A673 (cell line): ENCODE results near the gene ACE. TPM values are rescaled to one million over a fixed set of nuclear protein-coding genes. Genes with fewer than 3 reads are reported as not detected.

Source experiments
- BruUV-seq: library from RNA; stranded (reverse); fragments of 400-500 nt; replicated peaks from 2 replicates; lab custom pipeline; 2021; lab: Mats Ljungman, UMichigan
- CTCF ChIA-PET: fragments of 300-600 bp; sonication (Branson Sonifier 250); formaldehyde crosslinking; loops from one replicate; lab custom pipeline; 2022; ENCODE audit warnings: antibody characterized with exemption; lab: Charles Lee
- POLR2A ChIA-PET: fragments of 300-600 bp; sonication (Branson Sonifier 250); formaldehyde crosslinking; loops from one replicate; lab custom pipeline; 2022; ENCODE audit warnings: antibody characterized with exemption; ENCODE audit not compliant: low non-redundant PET; lab: Charles Lee
- DNase-seq: peaks from one replicate; pipeline ENCODE4 v3.0.0-alpha.2; 2015; ENCODE audit warnings: low spot score
- H3K27ac ChIP-seq: fragments of 200-600 bp; sonication (generic); 2 replicates; pipeline ENCODE4 v1.5.1; 2016; ENCODE audit warnings: mixed run types, low read depth, mild to moderate bottlenecking, mixed read lengths, antibody characterized with exemption, low read length; ENCODE audit not compliant: poor library complexity, severe bottlenecking
- H3K27me3 ChIP-seq: fragments of 200-600 bp; sonication (generic); replicated peaks from 2 replicates; pipeline ENCODE4 v1.6.1; 2017; ENCODE audit warnings: mixed run types, low read depth, mild to moderate bottlenecking, mixed read lengths, antibody characterized with exemption, low read length; ENCODE audit not compliant: insufficient read depth, poor library complexity
- H3K36me3 ChIP-seq: fragments of 200-600 bp; sonication (generic); 2 replicates; pipeline ENCODE4 v1.6.1; 2016; ENCODE audit warnings: mixed run types, mild to moderate bottlenecking, mixed read lengths, antibody characterized with exemption, low read length; ENCODE audit not compliant: insufficient read depth, poor library complexity, severe bottlenecking
- H3K4me1 ChIP-seq: fragments of 200-600 bp; sonication (generic); 2 replicates; pipeline ENCODE4 v1.6.1; 2017; ENCODE audit warnings: mixed run types, mild to moderate bottlenecking, mixed read lengths, antibody characterized with exemption, low read length; ENCODE audit not compliant: insufficient read depth, poor library complexity, severe bottlenecking
- H3K4me3 ChIP-seq: fragments of 200-600 bp; sonication (generic); 2 replicates; pipeline ENCODE4 v1.5.1; 2016; ENCODE audit warnings: low read depth, mixed run types, mild to moderate bottlenecking, mixed read lengths, low read length; ENCODE audit not compliant: poor library complexity, severe bottlenecking
- H3K9me3 ChIP-seq: fragments of 200-600 bp; sonication (generic); 2 replicates; pipeline ENCODE4 v1.6.1; 2016; ENCODE audit warnings: mixed run types, low read depth, mild to moderate bottlenecking, mixed read lengths, antibody characterized with exemption, low read length; ENCODE audit not compliant: poor library complexity, severe bottlenecking
- EZH2 ChIP-seq: fragments of 200-600 bp; sonication (generic); IDR thresholded peaks from 2 replicates; pipeline ENCODE4 v1.6.1; 2017; ENCODE audit warnings: borderline replicate concordance, low read depth, mild to moderate bottlenecking, mixed read lengths, antibody characterized with exemption, low read length; ENCODE audit not compliant: poor library complexity, severe bottlenecking
- intact Hi-C: fragments of 100-400 bp; cut with micrococcal nuclease; formaldehyde crosslinking; loops from one replicate; pipeline ENCODE4 v1.10.0; 2022; ENCODE audit not compliant: unreplicated experiment
- total RNA-seq: library from RNA; stranded (reverse); gene quantifications from 2 replicates; pipeline ENCODE4 v1.2.3, GENCODE V29; 2021
- TF ChIP-seq, protein P1 (sequence below): fragments of 300-800, 200-600 bp; sonication (generic); conservative IDR thresholded peaks from 2 replicates; pipeline ENCODE4 v1.5.1; 2017; ENCODE audit warnings: low read depth, mild to moderate bottlenecking, antibody characterized with exemption, low read length, moderate library complexity, mixed read lengths

The ACE gene
- total RNA-seq, 1 experiment from 2014 or later = 2.1 TPM

- no TSS peak for BruUV-seq
Measured at GRCh38 chr17:63505341-63505740, 28.5 kb downstream of the ACE start.

DNA sequence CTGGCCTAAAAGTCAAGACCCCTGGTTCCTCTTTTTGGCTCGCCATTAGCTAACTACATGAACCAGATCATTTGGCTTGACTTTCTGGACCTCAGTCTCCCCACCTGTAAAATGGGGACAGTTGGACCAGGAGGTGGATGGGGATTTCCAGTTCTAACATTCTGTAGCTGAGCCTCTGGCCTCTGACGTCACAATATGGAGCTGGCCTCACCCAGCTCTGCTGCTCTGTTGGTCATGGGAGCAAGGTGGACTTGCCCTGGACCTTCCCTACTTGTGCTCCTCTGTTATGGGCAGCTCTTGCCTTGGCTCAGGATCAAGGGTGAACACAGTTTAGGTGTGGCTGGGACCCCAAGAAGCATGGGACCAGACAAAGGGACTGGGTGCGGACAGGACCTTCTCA lies 29.8 kb downstream of the ACE start:
- CTCF ChIA-PET = no interaction called here

More at GRCh38 chr17:63505341-63505740, 28.5 kb downstream of the ACE start:
- ChIA-PET CTCF (no interaction called here), POLR2A (no interaction called here)
- H3K36me3 ChIP-seq = no peaks in the 10 kb centered on the region
- no peaks in the 10 kb centered on the region for H3K4me1 ChIP-seq
- no peak overlapping the region for H3K4me3 ChIP-seq
- intact Hi-C loops = no loop called here
- H3K9me3 ChIP-seq = no peaks in the 10 kb centered on the region
- TF ChIP-seq, protein P1, sequence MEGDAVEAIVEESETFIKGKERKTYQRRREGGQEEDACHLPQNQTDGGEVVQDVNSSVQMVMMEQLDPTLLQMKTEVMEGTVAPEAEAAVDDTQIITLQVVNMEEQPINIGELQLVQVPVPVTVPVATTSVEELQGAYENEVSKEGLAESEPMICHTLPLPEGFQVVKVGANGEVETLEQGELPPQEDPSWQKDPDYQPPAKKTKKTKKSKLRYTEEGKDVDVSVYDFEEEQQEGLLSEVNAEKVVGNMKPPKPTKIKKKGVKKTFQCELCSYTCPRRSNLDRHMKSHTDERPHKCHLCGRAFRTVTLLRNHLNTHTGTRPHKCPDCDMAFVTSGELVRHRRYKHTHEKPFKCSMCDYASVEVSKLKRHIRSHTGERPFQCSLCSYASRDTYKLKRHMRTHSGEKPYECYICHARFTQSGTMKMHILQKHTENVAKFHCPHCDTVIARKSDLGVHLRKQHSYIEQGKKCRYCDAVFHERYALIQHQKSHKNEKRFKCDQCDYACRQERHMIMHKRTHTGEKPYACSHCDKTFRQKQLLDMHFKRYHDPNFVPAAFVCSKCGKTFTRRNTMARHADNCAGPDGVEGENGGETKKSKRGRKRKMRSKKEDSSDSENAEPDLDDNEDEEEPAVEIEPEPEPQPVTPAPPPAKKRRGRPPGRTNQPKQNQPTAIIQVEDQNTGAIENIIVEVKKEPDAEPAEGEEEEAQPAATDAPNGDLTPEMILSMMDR = no peak
- H3K27ac ChIP-seq = no peak overlapping the region
- no peak for DNase-seq
- H3K27me3 ChIP-seq = peaks cover 19% of the 10 kb centered on the region

DNA sequence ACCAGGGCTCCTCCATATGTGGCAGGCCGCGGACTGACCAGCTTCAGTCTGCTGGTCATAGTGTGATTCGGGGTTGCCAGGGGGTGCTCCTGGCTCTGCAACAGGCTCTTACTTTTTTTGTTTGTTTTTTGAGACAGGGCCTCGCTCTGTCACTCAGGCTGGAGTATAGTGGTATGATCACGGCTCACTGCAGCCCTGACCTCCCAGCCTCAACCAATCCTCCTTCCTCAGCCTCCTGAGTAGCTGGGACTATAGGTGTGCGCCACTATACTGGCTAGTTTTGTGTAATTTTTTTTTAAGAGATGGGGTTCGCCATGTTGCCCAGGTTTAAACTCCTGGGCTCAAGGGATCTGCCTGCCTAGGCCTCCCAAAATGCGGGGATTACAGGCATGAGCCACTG lies 34.5 kb downstream of the ACE start:
- no peak overlapping the region for H3K27ac ChIP-seq
- ChIA-PET CTCF (no interaction called here), POLR2A (no interaction called here)
- intact Hi-C loops = no loop called here
- H3K4me3 ChIP-seq = no peak overlapping the region
- no peaks in the 10 kb centered on the region for H3K9me3 ChIP-seq
- no peak for DNase-seq
- no TSS peak for BruUV-seq
- H3K27me3 ChIP-seq = no peaks in the 10 kb centered on the region
- H3K36me3 ChIP-seq = no peaks in the 10 kb centered on the region
- TF ChIP-seq, protein P1 = no peak
- no peak for TF ChIP-seq EZH2
- no peaks in the 10 kb centered on the region for H3K4me1 ChIP-seq

More for the DNA sequence above, 29.8 kb downstream of the ACE start:
- intact Hi-C loops = no loop called here
- H3K4me3 ChIP-seq = no peak overlapping the region
- no TSS peak for BruUV-seq
- no peak overlapping the region for H3K27ac ChIP-seq
- H3K9me3 ChIP-seq = no peaks in the 10 kb centered on the region
- DNase-seq = no peak
- peaks cover 16% of the 10 kb centered on the region for H3K27me3 ChIP-seq
- POLR2A ChIA-PET = no interaction called here
- H3K4me1 ChIP-seq = no peaks in the 10 kb centered on the region
- no peaks in the 10 kb centered on the region for H3K36me3 ChIP-seq
- no peak for TF ChIP-seq EZH2
- TF ChIP-seq, protein P1 = no peak
